K562 (cell line): ENCODE results near the gene ZNF581. TPM values are rescaled to one million over a fixed set of nuclear protein-coding genes. Genes with fewer than 3 reads are reported as not detected.

Experiments used
- ATAC-seq: fragments of 200-7000 bp; cut with Tn5 transposase; 3 replicates; pipeline ENCODE4 v1.9.1; 2020; ENCODE audit warnings: moderate library complexity
- BruUV-seq: library from RNA; stranded (reverse); fragments of 400-500 nt; replicated peaks from 2 replicates; lab custom pipeline; 2021; lab: Mats Ljungman, UMichigan
- CTCF ChIA-PET: fragments of 300-600 bp; formaldehyde crosslinking; extraction: SDS; loops from one replicate; lab custom pipeline; 2021; ENCODE audit warnings: low intra/inter-chr PET ratio; lab: Yijun Ruan, JAX
- POLR2A ChIA-PET: fragments of 300-600, 350-650 bp; sonication (Branson Sonifier 250); formaldehyde crosslinking; extraction: SDS; loops from one replicate; lab custom pipeline; 2021; ENCODE audit warnings: antibody characterized with exemption, inconsistent platforms; lab: Yijun Ruan, JAX
- DNase-seq, 4 experiments: peaks; one replicate each; pipeline versions ENCODE4 v3.0.0 to v3.0.0-alpha.2; 2011 to 2018; ENCODE audit warnings: low spot score in 3 of 4, mixed read lengths in 3 of 4; ENCODE audit errors: extremely low read depth in 1 of 4
- FAIRE-seq: peaks from 2 replicates; lab custom pipeline; 2011; peaks lifted over from hg19 to GRCh38; lab: Jason Lieb, UNC
- H2AFZ ChIP-seq: 2 replicates; pipeline ENCODE4 v1.6.0; 2011; ENCODE audit warnings: low read depth, low read length, control low read depth, inconsistent platforms
- H3K27ac ChIP-seq: fragments of 200-600 bp; 3 replicates; pipeline ENCODE4 v1.8.0; 2011; ENCODE audit warnings: low read depth, mild to moderate bottlenecking, control low read depth, inconsistent platforms, low read length, moderate library complexity, mixed read lengths; ENCODE audit errors: extremely low read depth
- H3K27me3 ChIP-seq, 2 experiments: fragments of 300-600 bp in 1 of 2; 2 replicates in 1 of 2; 3 replicates in 1 of 2; pipeline versions ENCODE4 v1.6.0 to v1.8.0; 2011; ENCODE audit warnings: inconsistent platforms in 2 of 2, low read length in 2 of 2, mild to moderate bottlenecking in 1 of 2, mixed read lengths in 1 of 2, moderate library complexity in 1 of 2; ENCODE audit not compliant: control insufficient read depth in 2 of 2, insufficient read depth in 2 of 2
- H3K36me3 ChIP-seq: fragments of 300-600 bp; 3 replicates; pipeline ENCODE4 v1.8.0; 2011; ENCODE audit warnings: mild to moderate bottlenecking, low read length, inconsistent platforms; ENCODE audit not compliant: control insufficient read depth, insufficient read depth
- H3K4me1 ChIP-seq, 2 experiments: fragments of 200-600 bp in 1 of 2; replicated peaks in 1 of 2; 2 replicates in 1 of 2; 3 replicates in 1 of 2; pipeline versions ENCODE4 v1.5.1 to v1.8.0; 2011; ENCODE audit warnings: inconsistent platforms in 2 of 2, low read length in 2 of 2, mild to moderate bottlenecking in 1 of 2, mixed read lengths in 1 of 2, moderate library complexity in 1 of 2; ENCODE audit not compliant: control insufficient read depth in 2 of 2, insufficient read depth in 2 of 2
- H3K4me2 ChIP-seq: 2 replicates; pipeline ENCODE4 v1.6.1; 2011; ENCODE audit warnings: low read length, control low read depth, inconsistent platforms, mixed read lengths; ENCODE audit not compliant: insufficient read depth
- H3K4me3 ChIP-seq: fragments of 200-600 bp; sonication (generic), shearing (Covaris generic); 2 replicates; pipeline ENCODE4 v1.5.1; 2016; ENCODE audit warnings: control low read depth, inconsistent platforms
- H3K79me2 ChIP-seq: fragments of 200-600 bp; 3 replicates; pipeline ENCODE4 v1.8.0; 2011; ENCODE audit warnings: low read length, inconsistent platforms; ENCODE audit not compliant: control insufficient read depth, insufficient read depth
- H3K9ac ChIP-seq, 2 experiments: 2 replicates each; pipeline versions ENCODE4 v1.6.0 to v1.6.1; 2011; ENCODE audit warnings: low read depth in 2 of 2, low read length in 2 of 2, control low read depth in 1 of 2, inconsistent platforms in 1 of 2, mild to moderate bottlenecking in 1 of 2, mixed read lengths in 1 of 2; ENCODE audit not compliant: insufficient read depth in 1 of 2
- H3K9me1 ChIP-seq: one replicate; pipeline ENCODE4 v1.6.0; 2011; ENCODE audit warnings: inconsistent platforms, mild to moderate bottlenecking, low read length, moderate library complexity; ENCODE audit not compliant: control insufficient read depth, insufficient read depth
- H3K9me3 ChIP-seq: replicated peaks from 2 replicates; pipeline ENCODE4 v1.5.1; 2011; ENCODE audit warnings: low read depth, low read length, inconsistent platforms; ENCODE audit not compliant: control insufficient read depth, insufficient read depth
- H4K20me1 ChIP-seq: replicated peaks from 2 replicates; pipeline ENCODE4 v1.6.1; 2011; ENCODE audit warnings: low read length, inconsistent platforms, mixed read lengths; ENCODE audit not compliant: control insufficient read depth, insufficient read depth
- ATF4 ChIP-seq: fragments of 450-650 bp; formaldehyde crosslinking; IDR thresholded peaks from 2 replicates; pipeline ENCODE4 v1.4.0; 2022; ENCODE audit warnings: mild to moderate bottlenecking, moderate library complexity
- BRD4 ChIP-seq: fragments of 200-600 bp; sonication (generic); IDR thresholded peaks from 2 replicates; pipeline ENCODE4 v1.6.1; 2017; ENCODE audit warnings: inconsistent platforms
- GABPB2 ChIP-seq: fragments of 250-450 bp; sonication (Bioruptor Pico); conservative IDR thresholded peaks from 2 replicates; pipeline ENCODE4 v1.5.1; 2021; ENCODE audit warnings: mild to moderate bottlenecking
- HINFP ChIP-seq: fragments of 450-650 bp; conservative IDR thresholded peaks from 2 replicates; pipeline ENCODE4 v1.6.1; 2016; ENCODE audit warnings: missing genetic modification characterization, low read depth, mild to moderate bottlenecking, control low read depth, missing compliant biosample characterization
- HOMEZ ChIP-seq: fragments of 250-450 bp; sonication (Bioruptor Pico); IDR thresholded peaks from 2 replicates; pipeline ENCODE4 v1.4.0; 2020; ENCODE audit warnings: mild to moderate bottlenecking, moderate library complexity
- L3MBTL2 ChIP-seq: fragments of 450-650 bp; IDR thresholded peaks from 2 replicates; pipeline ENCODE4 v1.6.1; 2016; ENCODE audit warnings: mild to moderate bottlenecking, moderate library complexity
- PTBP1 ChIP-seq: fragments of 200-400 bp; formaldehyde crosslinking; IDR thresholded peaks from 2 replicates; pipeline ENCODE4 v1.6.1; 2017; ENCODE audit warnings: low read depth, low read length
- RBM15 ChIP-seq: fragments of 200-400 bp; formaldehyde crosslinking; IDR thresholded peaks from 2 replicates; pipeline ENCODE4 v1.6.1; 2018; ENCODE audit warnings: mild to moderate bottlenecking, low read length, moderate library complexity; ENCODE audit not compliant: insufficient read depth
- THRAP3 ChIP-seq: fragments of 450-650 bp; IDR thresholded peaks from 2 replicates; pipeline ENCODE4 v1.6.1; 2016; ENCODE audit warnings: mild to moderate bottlenecking, inconsistent platforms, borderline replicate concordance
- TSC22D4 ChIP-seq: fragments of 450-650 bp; IDR thresholded peaks from 2 replicates; pipeline ENCODE4 v1.6.1; 2016; ENCODE audit warnings: missing genetic modification characterization, missing biosample characterization, control low read depth
- WGBS: fragments of 100-300 bp; shearing (Covaris generic); methylation state at CpG from one replicate; pipeline ENCODE4 v1.1.6; 2016; ENCODE audit warnings: low coverage, mixed read lengths; ENCODE audit not compliant: insufficient coverage; ENCODE audit errors: missing lambda C conversion rate; 5-methylcytosine and 5-hydroxymethylcytosine counted together
- in situ Hi-C: fragments of 300-500 bp; cut with MboI; formaldehyde crosslinking; loops from 4 replicates; pipeline ENCODE4 v1.15.0; 2018; ENCODE audit warnings: inconsistent platforms, mixed read lengths
- intact Hi-C: fragments of 100-400 bp; cut with micrococcal nuclease; formaldehyde crosslinking; loops from 2 replicates; pipeline ENCODE4 v1.14.2; 2022
- polyA plus RNA-seq, 8 experiments: library from polyadenylated mRNA; depleted of rRNA in 4 of 8; stranded (reverse) in 5 of 8; unstranded in 3 of 8; fragments of >200 nt; fragmentation: Nextera tagmentation in 2 of 8; fragmentation: Illumina TruSeq in 1 of 8; extraction: Ambion mirVana in 2 of 8; extraction: Trizol in 1 of 8; gene quantifications; 2 replicates each; pipeline versions ENCODE4 v1.2.1 to v1.2.3, GENCODE V29; 2011 to 2014; ENCODE audit warnings: inconsistent platforms in 1 of 8, missing spikeins in 1 of 8
- total RNA-seq, 7 experiments: library from RNA; depleted of rRNA in 6 of 7; stranded (reverse); fragments of >200 nt in 6 of 7; fragmentation: Illumina TruSeq in 2 of 7; extraction: Trizol in 2 of 7; gene quantifications; 2 replicates each; pipeline versions ENCODE4 v1.2.1 to v1.2.3, GENCODE V29; 2011 to 2021; ENCODE audit warnings: low replicate concordance in 1 of 7

ZNF581 gene
- total and polyA plus RNA-seq, 9 of the 15 experiments (the other 6 are each of a cell fraction or from before 2014, with no cell fraction given), result 2.4 to 39.4 (median 15.4) TPM

GRCh38 chr19:55648585-55649267 lies 5.3 kb downstream of the ZNF581 start (continued):
- no peak for TF ChIP-seq HINFP (tag)
- TF ChIP-seq, all 486 proteins: peak for 17

GRCh38 chr19:55649268-55650125 lies 6.0 kb downstream of the ZNF581 start:
- Histone ChIP-seq H3K4me1 (peaks cover 18 to 78% of the 10 kb centered on the region in 2 experiments; a peak in 4 of 5 replicates), H3K4me2 (peak overlapping the region; percentile 90), H2AFZ (peak overlapping the region; percentile 95; the same call in 1 of the 2 replicates), H3K9me3 (no peaks in the 10 kb centered on the region), H3K36me3 (peaks cover 45% of the 10 kb centered on the region; the same call in 2 of the 3 replicates), H4K20me1 (no peaks in the 10 kb centered on the region), H3K9me1 (no peaks in the 10 kb centered on the region), H3K79me2 (peaks cover 43% of the 10 kb centered on the region), H3K27ac (peak overlapping the region; percentile 90; the same call in 2 of the 3 replicates), H3K9ac (peak overlapping the region; percentile 89 to 98), H3K4me3 (peak overlapping the region; percentile 68), H3K27me3 (no peaks in the 10 kb centered on the region)
- WGBS, result 48% methylated on average over 15 of the region's 17 CpGs
- intact Hi-C loops, result no loop called here
- DNase-seq, result peak in 2 of 4 experiments; percentile 21 to 52
- in situ Hi-C loops, result loop anchor here (25.0 kb wide), 2 partner anchors 512 to 663 kb away; partner anchors contain the start of genes TNNT1 and ZSCAN5A
- POLR2A ChIA-PET, result interaction anchor here (0.6 to 0.7 kb wide), 2 partner anchors 22 to 611 kb away, joined by 3 read pairs; no protein-coding TSS in a partner anchor
- CTCF ChIA-PET, result no interaction called here
- FAIRE-seq, result peak; percentile 62
- no peak for ATAC-seq
- BruUV-seq, result no TSS peak
- TF ChIP-seq THRAP3 (no peak), TSC22D4 (tag) (no peak), HOMEZ (CRISPR knock-in tag) (no peak), ATF4 (CRISPR knock-in tag) (no peak), RBM15 (no peak), L3MBTL2 (peak; percentile 85), PTBP1 (no peak), GABPB2 (CRISPR knock-in tag) (no peak), BRD4 (no peak)
